NT2/D1 (cell line): ENCODE results near the gene NOC2L.

Experiments
- YY1 ChIP-seq: IDR thresholded peaks from 2 replicates; pipeline ENCODE4 v1.6.1; 2011; ENCODE audit not compliant: insufficient read length, insufficient read depth
- ZNF274 ChIP-seq: IDR thresholded peaks from 2 replicates; pipeline ENCODE4 v1.6.1; 2011; ENCODE audit warnings: mild to moderate bottlenecking, low read depth, low read length

DNA sequence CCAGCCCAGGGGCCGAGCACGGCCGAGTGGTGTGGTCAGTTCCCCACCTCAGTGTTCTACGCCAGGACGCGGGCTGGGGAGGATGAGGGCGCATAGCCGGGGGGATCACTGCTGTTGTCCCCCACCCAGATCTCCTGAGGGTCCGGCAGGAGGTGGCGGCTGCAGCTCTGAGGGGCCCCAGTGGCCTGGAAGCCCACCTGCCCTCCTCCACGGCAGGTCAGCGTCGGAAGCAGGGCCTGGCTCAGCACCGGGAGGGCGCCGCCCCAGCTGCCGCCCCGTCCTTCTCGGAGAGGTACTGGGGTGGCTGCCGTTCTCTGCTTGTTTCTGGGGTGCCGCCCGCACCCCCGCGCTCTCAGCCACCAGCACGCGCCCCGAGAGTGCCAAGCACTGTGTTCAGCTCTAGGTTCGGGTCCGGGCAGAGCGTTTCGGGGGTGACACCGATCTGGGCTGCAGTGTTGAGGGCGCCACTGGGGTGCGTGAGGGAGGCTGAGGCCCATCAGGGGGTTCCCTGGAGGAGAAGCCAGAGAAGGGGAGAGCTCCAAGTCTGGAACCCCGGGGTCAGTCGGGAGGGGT is 18.0 kb downstream of the NOC2L start:
- TF ChIP-seq ZNF274 (no peak), YY1 (no peak)
